Measurements from ENCODE around the gene SLC44A3. TPM values are rescaled to one million over a fixed set of nuclear protein-coding genes. Genes with fewer than 3 reads are reported as not detected.
"Not testable (repeated sequence)": the region's sequence is repeated elsewhere in the genome, so short reads cannot be mapped to it uniquely, and the experiment has no call there.

Gene SLC44A3
- polyA plus RNA-seq, 4 donors, result 67.0 to 121 (median 83.1) TPM

DNA sequence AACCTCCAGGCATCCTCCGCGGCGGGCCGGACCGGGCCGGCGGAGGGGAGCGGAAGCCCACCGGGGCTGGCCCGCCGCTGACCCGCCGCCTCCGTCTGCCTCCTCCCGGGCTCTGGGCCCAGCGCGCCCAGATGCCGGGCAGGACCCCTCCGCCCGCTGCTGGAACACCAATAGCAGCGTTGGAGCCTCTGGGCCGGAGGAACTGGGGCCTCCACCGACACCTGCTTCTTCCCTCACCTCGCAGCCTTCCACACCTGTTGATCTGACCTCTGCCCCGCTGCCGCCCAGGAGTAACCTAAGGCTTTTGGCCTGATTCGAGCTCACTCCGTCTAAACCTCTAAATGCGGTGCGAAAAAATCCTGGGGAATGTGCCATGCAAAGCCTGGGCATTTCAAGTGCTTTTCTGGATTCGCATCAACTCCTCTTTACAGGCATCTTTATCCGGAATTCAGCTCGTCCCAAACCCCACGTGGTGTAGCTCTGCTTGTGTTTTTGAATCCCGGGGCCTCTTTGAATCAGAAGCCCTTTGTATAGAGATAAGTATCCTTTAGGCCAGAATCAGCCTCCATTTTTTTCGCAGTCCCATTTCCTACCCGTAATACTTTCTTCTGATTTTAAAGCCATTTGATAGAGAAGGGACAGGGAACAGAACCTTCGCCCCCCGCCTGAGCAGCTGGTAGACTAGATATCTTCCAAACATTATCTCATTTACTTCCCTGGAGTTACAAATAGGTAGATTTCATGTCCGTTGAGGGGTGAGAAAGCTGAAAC, 107.4 kb downstream of the SLC44A3 start:
- DNase-seq (ENCODE audit: low read depth in 4 of 4, low spot score in 3 of 4), result no peak

DNA sequence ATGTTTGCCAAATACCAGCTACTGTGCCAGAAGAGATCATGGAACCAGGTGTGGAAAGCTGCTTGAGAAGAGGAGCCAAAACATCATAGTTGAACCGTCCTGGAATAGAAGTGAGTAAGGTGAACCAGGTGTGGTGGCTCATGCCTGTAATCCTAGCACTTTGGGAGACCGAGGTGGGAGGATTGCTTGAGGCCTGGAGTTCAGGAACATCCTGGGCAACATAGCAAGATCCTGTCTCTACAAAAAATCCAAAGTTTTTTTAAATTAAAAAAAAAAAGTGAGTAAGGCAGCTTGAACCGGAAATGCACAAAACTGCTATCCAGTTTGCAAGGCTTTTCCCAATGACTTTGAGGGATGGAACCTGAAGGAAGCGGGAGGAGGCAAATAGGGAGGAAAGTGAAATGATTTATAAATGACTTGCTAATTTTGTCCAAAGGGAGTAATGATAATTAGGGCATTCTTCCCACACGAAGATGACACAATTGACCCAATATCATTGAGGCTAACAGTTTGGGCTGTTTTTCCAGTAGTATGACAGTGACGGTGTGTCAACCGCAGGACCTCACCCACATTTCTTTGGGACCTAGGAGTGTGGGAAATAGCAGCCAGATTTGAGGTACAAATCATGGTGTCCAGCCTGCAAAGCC, 108.3 kb downstream of the SLC44A3 start:
- no peak for DNase-seq (ENCODE audit: low read depth in 4 of 4, low spot score in 3 of 4)

DNA sequence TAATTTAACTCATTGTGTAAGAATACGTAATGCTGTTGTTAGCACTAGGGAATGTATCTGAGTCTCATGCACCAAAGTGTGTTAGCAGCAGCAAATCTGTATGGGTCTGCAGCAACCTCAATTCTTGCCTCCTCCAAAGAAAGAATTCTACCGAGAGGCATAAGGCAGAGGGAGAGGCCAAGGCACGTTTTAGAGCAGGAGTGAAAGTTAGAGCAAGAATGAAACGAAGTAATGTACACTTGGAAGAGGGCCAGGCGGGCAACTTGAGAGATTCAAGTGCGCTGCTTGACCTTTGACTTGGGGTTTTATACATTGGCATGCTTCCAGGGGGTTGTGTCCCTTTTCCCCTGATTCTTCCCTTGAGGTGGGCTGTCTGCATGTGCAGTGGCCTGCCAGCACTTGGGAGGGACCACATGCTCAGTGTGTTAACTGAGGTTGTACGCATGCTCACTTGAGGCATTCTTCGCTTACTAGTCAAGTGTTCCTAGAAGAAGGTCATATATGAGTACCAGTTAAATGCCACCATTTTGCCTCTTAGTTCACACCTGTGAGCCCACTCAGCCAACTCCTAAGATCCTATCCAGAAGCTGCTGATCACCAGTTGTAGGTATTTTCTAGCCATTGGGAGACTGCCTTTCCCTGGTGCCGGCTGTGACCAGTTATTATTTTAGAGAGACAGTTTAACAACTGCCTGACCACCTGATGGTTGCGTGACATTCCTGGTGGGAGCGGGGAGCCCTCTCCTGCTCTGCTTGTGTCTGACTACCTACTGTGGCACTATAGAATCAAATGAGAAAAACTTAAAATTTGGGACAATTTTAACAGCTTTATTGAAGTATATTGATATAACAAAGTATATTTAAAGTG, 109.4 kb downstream of the SLC44A3 start:
- no peak for DNase-seq (ENCODE audit: low read depth in 4 of 4, low spot score in 3 of 4)

DNA sequence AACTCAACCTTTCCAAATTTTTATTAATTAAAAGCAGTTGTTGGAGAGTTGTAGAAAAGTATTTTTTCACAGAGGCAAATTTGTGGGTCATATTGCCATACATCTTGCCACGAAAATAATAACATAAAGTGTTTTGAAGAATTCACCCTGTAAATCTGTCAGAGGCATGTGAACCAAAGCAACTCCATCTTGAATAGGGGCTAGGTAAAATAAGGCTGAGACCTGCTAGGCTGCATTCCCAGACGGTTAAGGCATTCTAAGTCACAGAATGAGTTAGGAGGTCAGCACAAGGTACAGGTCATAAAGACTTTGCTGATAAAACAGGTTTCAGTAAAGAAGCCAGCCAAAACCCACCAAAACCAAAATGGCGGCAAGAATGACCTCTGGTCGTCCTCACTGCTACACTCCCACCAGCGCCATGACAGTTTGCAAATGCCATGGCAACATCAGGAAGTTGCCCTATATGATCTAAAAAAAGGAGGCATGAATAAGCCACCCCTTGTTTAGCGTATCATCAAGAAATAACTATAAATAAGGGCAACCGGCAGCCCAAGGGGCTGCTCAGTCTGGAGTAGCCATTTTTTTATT, 111.2 kb downstream of the SLC44A3 start:
- DNase-seq (ENCODE audit: low read depth in 4 of 4, low spot score in 3 of 4), result no peak

DNA sequence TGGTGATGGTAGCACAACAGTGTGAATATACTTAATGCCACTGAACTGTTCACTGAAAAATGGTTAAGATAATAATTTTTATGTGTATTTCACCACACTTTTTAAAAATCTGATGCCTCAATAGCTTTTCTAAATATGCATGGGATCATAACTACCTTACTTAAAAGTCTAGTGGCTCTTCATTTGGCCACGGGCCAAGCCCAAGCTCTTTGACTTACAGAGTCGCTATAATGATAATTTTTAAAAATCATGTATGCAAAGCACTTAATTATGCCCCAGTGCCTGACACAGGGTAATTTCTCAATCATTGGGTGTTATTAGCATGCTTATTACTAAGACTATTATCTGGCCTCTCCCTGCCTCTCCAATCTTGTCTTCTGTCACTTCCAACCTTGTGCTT, 114.4 kb downstream of the SLC44A3 start:
- no peak for DNase-seq (ENCODE audit: low read depth in 4 of 4, low spot score in 3 of 4)

DNA sequence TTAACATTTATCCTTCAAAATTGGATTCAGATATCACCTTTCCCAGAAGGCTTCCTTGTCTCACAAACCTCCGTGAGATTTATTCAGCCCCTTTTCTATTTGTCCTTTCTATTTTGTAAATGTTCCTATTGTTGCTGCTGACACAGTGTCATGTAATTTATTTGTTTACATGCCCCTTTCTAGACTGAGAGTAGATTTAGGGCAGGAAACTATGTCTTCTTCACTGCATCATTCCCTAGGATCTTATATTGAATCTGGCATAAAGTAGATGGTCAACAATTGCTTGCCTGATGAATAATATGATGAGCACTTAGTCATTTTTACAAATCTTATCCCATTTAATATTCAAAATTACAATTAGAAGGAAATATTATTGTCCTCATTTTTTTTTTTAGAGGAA, 114.9 kb downstream of the SLC44A3 start:
- DNase-seq (ENCODE audit: low read depth in 4 of 4, low spot score in 3 of 4), result no peak

DNA sequence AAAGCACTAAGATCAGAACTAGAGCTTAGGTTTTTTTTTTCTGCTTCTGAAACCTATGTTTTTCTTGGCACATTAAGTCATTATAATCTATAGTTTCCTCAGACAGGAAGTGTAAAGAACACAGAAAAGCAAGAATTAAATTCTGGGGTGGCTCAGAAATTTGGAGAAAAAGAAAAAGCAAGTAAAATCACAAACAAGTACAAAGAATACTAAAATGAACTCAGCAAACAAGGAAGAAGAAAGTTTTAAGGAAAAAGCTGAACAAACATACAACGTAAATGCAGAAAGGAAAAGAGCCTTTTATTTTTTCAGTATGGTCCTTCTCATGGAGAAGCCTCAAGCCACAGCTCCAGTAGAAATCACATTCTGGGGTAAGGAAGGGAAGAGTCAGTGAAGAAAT, 115.3 kb downstream of the SLC44A3 start:
- DNase-seq (ENCODE audit: low read depth in 4 of 4, low spot score in 3 of 4), result no peak

DNA sequence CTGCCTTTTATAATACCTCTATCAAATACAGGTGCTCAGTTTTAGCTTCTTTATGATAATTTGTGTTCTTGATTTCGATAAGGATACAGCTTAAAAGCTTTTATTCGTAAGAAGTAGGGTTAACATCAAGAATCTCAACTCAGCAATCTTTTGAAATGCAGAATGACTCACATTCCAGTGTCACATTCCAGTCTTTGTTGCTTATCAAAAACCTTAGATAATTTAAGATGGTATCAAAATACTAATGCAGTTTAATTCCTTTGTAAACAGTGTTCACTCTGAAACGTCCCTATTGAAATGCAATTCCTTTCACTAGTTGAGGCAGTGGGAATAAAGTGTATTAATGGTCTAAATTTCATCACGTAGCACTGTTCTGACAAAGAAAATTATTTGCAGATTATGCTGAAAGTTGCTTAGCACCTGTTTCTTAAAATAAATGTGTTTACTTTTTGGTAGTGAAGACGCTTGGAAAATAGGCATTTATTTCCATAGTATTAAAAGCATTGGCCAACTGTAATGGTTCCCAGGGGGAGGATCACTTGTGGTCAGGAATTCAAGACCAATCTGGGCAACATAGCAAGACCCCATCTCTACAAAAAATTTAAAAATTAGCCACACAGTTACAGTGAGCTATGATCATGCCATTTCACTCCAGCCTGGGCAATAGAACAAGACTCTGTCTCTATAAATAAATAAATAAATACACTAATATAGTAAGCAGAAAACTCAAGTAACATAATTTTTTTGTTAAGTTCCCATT, 116.9 kb downstream of the SLC44A3 start:
- DNase-seq (ENCODE audit: low read depth in 4 of 4, low spot score in 3 of 4), result no peak

DNA sequence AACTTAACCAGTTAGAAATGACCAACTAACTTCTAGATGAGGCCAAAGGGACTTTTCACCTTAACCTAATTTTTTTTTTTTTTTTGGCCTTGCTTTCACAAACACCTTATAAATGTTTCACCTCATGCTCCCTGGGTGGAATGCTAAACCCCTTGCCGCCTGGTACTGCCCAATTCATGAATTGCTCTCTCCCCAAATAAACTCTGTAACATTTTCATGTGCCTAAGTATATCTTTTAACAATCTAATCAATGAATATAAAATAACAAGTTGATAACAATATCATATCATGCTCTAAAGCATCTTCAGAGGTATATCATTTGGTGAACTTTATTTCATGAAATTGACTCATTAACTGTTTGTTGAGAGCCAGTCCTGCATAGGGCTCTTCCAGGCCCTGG, 117.7 kb downstream of the SLC44A3 start:
- DNase-seq (ENCODE audit: low read depth in 4 of 4, low spot score in 3 of 4), result no peak

DNA sequence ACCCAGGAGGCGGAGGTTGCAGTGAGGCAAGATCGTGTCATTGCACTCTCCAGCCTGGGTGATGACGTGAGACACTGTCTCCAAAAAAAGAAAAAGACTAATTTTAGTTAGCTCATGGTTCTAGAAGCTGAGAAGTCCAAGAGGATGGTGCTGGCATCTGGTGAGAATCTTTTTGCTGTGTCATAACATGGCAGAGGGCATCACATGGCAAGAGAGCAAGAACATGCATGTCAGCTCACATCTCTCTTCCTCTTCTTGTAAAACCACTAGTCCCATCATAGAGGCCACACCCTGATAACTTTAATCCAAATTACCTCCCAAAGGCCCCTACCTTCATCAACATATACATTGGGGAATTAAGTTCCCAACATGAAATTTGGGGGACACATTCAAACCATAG, 120.6 kb downstream of the SLC44A3 start:
- DNase-seq (ENCODE audit: low read depth in 4 of 4, low spot score in 3 of 4), result no peak

DNA sequence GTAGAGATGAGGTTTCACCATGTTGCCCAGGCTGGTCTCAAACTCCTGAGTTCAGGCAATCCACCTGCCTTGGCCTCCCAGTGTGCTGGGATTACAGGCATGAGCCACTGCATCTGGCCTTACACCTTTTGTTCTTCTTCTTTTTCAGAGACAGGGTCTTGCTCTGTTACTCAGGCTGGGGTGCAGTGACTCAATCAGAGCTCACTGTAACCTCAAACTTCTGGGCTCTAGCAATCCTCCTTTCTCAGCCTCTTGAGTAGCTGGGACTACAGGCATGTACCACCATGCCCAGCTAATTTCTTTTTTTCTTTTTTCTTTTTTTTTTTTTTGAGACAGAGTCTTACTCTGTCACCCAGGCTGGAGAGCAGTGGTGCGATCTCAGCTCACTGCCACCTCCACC, 121.3 kb downstream of the SLC44A3 start:
- not testable (repeated sequence) for DNase-seq (ENCODE audit: low read depth in 4 of 4, low spot score in 3 of 4)

DNA sequence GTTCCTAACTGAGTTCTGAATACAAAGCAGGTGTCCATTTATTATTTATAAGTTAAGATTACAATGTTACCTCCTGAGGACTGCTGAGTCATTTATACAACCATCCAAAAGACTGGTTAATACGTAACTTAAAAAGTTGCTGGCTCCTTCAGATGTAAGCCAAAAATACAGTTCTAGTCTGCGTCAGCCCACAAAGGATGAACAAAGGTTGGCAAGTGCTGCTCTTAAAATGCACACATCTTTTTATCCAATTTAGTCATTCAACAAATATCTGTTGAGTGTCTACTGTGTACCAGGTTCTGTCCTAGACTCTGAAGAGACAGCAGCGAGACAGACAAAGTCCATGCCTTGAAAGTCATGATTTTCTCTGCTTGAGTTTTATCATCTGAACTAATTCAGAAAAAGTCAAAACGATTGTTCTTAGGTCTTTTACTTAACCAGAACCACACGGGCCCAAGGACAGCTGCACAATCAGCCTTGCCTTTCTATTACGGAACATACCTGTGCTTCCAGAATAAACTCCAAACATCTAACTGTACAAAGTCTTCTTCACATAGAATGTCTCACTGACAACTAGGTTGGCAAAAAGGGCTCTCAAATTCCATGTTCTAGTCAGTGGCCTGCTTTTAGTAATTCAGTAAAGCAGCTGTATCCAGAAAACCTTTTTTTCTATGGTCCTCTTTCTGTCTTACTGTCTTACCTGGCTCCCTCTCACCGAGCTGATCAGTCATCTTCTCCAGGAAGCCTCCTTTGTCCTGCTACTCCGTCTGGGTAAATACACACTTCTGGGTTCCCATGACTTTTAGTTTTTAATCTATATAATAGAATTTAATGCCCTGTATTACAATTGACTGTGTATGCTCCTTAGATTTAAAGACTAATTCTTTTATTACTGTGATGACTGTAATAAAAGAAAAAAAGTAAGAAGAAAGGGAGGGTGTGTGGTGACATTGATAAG, 122.3 kb downstream of the SLC44A3 start:
- no peak for DNase-seq (ENCODE audit: low read depth in 4 of 4, low spot score in 3 of 4)

Other genes starting within 250 kb of the SLC44A3 start
- gene CNN3, start 106.8 kb downstream of the SLC44A3 start, polyA plus RNA-seq (ENCODE audit: insufficient read length in 4 of 4), result 100 to 1,000 TPM; 296 to 396 (median 380) TPM

Data from right renal pelvis (tissue), 4 donors.